Measurements from ENCODE around the gene CRB1.

The CRB1 gene

DNA sequence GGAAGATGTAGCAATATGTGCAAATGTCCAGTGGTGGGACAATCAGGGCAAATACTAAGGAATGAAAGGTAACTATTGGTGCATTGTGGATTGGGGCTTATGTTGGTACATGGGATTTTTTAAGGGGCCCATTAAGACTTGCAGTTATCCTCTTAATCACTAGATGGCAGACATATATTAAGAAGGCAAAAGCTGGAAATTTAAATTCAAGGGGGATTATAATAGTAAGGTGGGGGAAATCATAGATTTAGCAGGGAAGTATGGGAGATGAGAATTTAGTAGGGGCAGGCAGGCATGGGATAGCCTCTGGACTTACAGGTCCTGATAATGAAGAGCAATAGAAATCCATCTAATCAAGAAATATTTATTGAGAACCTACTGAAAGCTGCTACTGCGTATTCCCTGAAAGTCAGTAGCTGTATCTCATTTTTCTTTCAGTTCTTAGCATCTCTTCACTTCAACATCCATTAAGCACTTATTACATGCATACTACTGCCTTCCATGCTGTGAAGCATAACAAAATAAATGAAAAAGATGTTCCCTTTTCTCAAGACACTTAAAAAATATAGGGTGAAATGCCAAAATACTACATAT is 251.8 kb downstream of the CRB1 start:
- no peak overlapping the region for H3K27ac ChIP-seq (ENCODE audit: extremely low read depth, low read depth, low read length)
- H3K4me1 ChIP-seq (ENCODE audit: control insufficient read depth, insufficient read depth, low read length) = no peaks in the 10 kb centered on the region
- TF ChIP-seq, protein P1, sequence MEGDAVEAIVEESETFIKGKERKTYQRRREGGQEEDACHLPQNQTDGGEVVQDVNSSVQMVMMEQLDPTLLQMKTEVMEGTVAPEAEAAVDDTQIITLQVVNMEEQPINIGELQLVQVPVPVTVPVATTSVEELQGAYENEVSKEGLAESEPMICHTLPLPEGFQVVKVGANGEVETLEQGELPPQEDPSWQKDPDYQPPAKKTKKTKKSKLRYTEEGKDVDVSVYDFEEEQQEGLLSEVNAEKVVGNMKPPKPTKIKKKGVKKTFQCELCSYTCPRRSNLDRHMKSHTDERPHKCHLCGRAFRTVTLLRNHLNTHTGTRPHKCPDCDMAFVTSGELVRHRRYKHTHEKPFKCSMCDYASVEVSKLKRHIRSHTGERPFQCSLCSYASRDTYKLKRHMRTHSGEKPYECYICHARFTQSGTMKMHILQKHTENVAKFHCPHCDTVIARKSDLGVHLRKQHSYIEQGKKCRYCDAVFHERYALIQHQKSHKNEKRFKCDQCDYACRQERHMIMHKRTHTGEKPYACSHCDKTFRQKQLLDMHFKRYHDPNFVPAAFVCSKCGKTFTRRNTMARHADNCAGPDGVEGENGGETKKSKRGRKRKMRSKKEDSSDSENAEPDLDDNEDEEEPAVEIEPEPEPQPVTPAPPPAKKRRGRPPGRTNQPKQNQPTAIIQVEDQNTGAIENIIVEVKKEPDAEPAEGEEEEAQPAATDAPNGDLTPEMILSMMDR (tag by site-specific recombination; IDR thresholded peaks at IDR 0.05) = 0 out of 2 replicates have a peak, but pooled peaks have one; percentile 19
- peak; percentile 25; the same call in 1 of the 2 replicates for TF ChIP-seq ZNF654 (tag by site-specific recombination; IDR thresholded peaks at IDR 0.05; ENCODE audit: low read depth)
- TF ChIP-seq, protein P2, sequence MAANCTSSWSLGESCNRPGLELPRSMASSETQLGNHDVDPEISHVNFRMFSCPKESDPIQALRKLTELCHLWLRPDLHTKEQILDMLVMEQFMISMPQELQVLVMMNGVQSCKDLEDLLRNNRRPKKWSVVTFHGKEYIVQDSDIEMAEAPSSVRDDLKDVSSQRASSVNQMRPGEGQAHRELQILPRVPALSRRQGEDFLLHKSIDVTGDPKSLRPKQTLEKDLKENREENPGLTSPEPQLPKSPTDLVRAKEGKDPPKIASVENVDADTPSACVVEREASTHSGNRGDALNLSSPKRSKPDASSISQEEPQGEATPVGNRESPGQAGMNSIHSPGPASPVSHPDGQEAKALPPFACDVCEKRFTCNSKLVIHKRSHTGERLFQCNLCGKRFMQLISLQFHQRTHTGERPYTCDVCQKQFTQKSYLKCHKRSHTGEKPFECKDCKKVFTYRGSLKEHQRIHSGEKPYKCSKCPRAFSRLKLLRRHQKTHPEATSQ (tag by site-specific recombination; IDR thresholded peaks at IDR 0.05) = no peak
- H3K4me3 ChIP-seq (ENCODE audit: low read depth, low read length) = no peak overlapping the region
- H3K9me3 ChIP-seq (ENCODE audit: control insufficient read depth, insufficient read depth, low read depth, low read length) = no peaks in the 10 kb centered on the region
- CTCF ChIA-PET = interaction anchor here (0.6 to 2.3 kb wide), 19 partner anchors 8 to 1479 kb away, joined by 3 to 14 read pairs (median 4); partner anchors contain the start of gene CFHR3
- POLR2A ChIA-PET = no interaction called here
- H3K36me3 ChIP-seq (ENCODE audit: control insufficient read depth in 2 of 2, insufficient read depth in 1 of 2, low read length in 2 of 2) = no peaks in the 10 kb centered on the region

DNA sequence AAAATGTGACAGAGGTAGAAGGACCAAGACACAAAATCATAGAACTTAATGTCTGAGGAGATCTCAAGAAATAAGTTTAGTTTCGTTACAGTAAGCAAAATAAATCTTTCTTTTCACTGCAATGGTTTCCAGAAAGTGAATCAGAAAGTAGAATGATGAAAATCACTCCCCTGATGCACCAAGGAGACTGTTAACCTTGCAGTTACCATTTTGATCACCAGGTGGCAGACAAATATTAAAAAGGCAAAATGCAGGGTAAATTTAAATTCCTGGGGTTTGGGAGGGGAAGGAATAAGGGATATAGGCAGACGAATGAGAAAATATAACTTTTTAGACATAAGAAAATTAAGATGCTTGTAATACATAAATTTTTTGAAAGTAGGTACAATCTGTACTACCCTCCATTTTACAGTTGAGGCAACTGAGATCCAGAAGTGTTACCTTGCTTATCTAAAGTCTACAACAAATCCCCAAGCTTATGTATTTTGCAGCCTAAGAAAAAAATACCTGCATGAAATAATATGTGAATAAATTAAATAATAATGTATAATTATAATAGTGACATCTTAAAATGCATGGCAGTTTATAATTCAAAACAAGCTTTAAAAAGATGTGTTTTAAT is 253.2 kb downstream of the CRB1 start:
- ChIA-PET POLR2A (no interaction called here), CTCF (interaction anchor here (0.5 to 2.2 kb wide), 18 partner anchors 8 to 1165 kb away, joined by 3 to 13 read pairs (median 4); no protein-coding TSS in a partner anchor)
- H3K9me3 ChIP-seq (ENCODE audit: control insufficient read depth, insufficient read depth, low read depth, low read length) = no peaks in the 10 kb centered on the region
- no peaks in the 10 kb centered on the region for H3K4me1 ChIP-seq (ENCODE audit: control insufficient read depth, insufficient read depth, low read length)
- no peaks in the 10 kb centered on the region for H3K36me3 ChIP-seq (ENCODE audit: control insufficient read depth in 2 of 2, insufficient read depth in 1 of 2, low read length in 2 of 2)
- H3K27ac ChIP-seq (ENCODE audit: extremely low read depth, low read depth, low read length) = no peak overlapping the region
- TF ChIP-seq ZNF660 (tag by site-specific recombination; IDR thresholded peaks at IDR 0.05) (0 out of 2 replicates have a peak, but pooled peaks have one; percentile 25), ZNF707 (tag by site-specific recombination; IDR thresholded peaks at IDR 0.05) (no peak), GLI2 (tag by site-specific recombination; IDR thresholded peaks at IDR 0.05; ENCODE audit: borderline replicate concordance, low read depth) (no peak), ZNF623 (tag by site-specific recombination; IDR thresholded peaks at IDR 0.05) (no peak), ZNF473 (tag by site-specific recombination; IDR thresholded peaks at IDR 0.05) (no peak), ZNF112 (tag by site-specific recombination; IDR thresholded peaks at IDR 0.05) (no peak), ZNF132 (tag by site-specific recombination; IDR thresholded peaks at IDR 0.05; ENCODE audit: borderline replicate concordance) (no peak), ZFP69B (tag by site-specific recombination; IDR thresholded peaks at IDR 0.05) (no peak), OVOL3 (tag by site-specific recombination; IDR thresholded peaks at IDR 0.05) (no peak), ZNF629 (tag by site-specific recombination; IDR thresholded peaks at IDR 0.05) (no peak), PRDM1 (tag by site-specific recombination; IDR thresholded peaks at IDR 0.05) (peak; percentile 82), FEZF1 (tag by site-specific recombination; IDR thresholded peaks at IDR 0.05) (no peak), ZNF654 (tag by site-specific recombination; IDR thresholded peaks at IDR 0.05; ENCODE audit: low read depth) (peak; percentile 56), ZNF169 (tag by site-specific recombination; IDR thresholded peaks at IDR 0.05) (no peak)
- TF ChIP-seq, protein P1 (tag by site-specific recombination; IDR thresholded peaks at IDR 0.05) = 0 out of 2 replicates have a peak, but pooled peaks have one; percentile 17
- TF ChIP-seq, protein P3, sequence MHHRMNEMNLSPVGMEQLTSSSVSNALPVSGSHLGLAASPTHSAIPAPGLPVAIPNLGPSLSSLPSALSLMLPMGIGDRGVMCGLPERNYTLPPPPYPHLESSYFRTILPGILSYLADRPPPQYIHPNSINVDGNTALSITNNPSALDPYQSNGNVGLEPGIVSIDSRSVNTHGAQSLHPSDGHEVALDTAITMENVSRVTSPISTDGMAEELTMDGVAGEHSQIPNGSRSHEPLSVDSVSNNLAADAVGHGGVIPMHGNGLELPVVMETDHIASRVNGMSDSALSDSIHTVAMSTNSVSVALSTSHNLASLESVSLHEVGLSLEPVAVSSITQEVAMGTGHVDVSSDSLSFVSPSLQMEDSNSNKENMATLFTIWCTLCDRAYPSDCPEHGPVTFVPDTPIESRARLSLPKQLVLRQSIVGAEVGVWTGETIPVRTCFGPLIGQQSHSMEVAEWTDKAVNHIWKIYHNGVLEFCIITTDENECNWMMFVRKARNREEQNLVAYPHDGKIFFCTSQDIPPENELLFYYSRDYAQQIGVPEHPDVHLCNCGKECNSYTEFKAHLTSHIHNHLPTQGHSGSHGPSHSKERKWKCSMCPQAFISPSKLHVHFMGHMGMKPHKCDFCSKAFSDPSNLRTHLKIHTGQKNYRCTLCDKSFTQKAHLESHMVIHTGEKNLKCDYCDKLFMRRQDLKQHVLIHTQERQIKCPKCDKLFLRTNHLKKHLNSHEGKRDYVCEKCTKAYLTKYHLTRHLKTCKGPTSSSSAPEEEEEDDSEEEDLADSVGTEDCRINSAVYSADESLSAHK (tag by site-specific recombination; IDR thresholded peaks at IDR 0.05) = no peak
- no peak overlapping the region for H3K4me3 ChIP-seq (ENCODE audit: low read depth, low read length)
